Peyer's patch (tissue), 4 donors: ENCODE measurements around the gene SBF2.

Experiments used
- POLR2A ChIP-seq, 2 donors: fragments of 450-650 bp; IDR thresholded peaks; one replicate each; pipeline ENCODE4 v1.5.1; 2017; ENCODE audit warnings: antibody characterized with exemption in 2 of 2, mild to moderate bottlenecking in 2 of 2, moderate library complexity in 2 of 2
- TF ChIP-seq, protein P1 (sequence below), 6 experiments: fragments of 450-650 bp in 4 of 6; fragments of 200-600 bp in 2 of 6; sonication (generic) in 1 of 6; IDR thresholded peaks; one replicate each; pipeline ENCODE4 v1.5.1; 2017 to 2019; ENCODE audit warnings: antibody characterized with exemption in 6 of 6, mild to moderate bottlenecking in 3 of 6, moderate library complexity in 1 of 6

DNA sequence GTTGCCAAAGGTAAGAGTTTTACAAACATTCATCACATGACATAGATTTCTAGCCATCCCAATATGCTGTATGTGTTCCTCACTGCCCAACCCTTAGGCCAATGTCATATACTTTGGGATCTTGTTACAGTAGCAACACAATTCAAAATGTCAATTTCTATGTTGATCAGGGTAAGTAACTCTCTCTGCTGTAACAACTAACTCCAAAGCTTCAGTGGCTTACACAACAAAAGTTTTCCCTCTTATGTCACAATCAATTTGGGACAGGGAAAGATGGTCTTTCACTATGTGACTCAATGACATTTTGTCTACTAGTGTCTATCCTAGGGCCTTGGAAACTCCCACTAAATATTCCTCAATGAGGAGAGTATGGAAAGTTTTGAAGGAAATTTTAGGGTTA, 144.5 kb downstream of the SBF2 start:
- TF ChIP-seq, protein P1, sequence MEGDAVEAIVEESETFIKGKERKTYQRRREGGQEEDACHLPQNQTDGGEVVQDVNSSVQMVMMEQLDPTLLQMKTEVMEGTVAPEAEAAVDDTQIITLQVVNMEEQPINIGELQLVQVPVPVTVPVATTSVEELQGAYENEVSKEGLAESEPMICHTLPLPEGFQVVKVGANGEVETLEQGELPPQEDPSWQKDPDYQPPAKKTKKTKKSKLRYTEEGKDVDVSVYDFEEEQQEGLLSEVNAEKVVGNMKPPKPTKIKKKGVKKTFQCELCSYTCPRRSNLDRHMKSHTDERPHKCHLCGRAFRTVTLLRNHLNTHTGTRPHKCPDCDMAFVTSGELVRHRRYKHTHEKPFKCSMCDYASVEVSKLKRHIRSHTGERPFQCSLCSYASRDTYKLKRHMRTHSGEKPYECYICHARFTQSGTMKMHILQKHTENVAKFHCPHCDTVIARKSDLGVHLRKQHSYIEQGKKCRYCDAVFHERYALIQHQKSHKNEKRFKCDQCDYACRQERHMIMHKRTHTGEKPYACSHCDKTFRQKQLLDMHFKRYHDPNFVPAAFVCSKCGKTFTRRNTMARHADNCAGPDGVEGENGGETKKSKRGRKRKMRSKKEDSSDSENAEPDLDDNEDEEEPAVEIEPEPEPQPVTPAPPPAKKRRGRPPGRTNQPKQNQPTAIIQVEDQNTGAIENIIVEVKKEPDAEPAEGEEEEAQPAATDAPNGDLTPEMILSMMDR (IDR thresholded peaks at IDR 0.05) = no peak
- no peak for TF ChIP-seq POLR2A (IDR thresholded peaks at IDR 0.05)
